RWPE1 (cell line): ENCODE measurements around the gene ZNF491.
"Not testable (repeated sequence)": the region's sequence is repeated elsewhere in the genome, so short reads cannot be mapped to it uniquely, and the experiment has no call there.

Experiments used
- CTCF ChIA-PET: fragments of 350-600 bp; sonication (Branson Sonifier 250); formaldehyde crosslinking; extraction: SDS; loops from one replicate; lab custom pipeline; 2021; lab: Yijun Ruan, JAX
- POLR2A ChIA-PET: fragments of 400-600 bp; formaldehyde crosslinking; extraction: SDS; loops from one replicate; lab custom pipeline; 2020; ENCODE audit warnings: antibody characterized with exemption; ENCODE audit not compliant: low non-redundant PET; lab: Yijun Ruan, JAX
- DNase-seq: peaks from one replicate; pipeline ENCODE4 v3.0.0; 2012; ENCODE audit warnings: low spot score
- H3K27ac ChIP-seq: fragments of 450-650 bp; 2 replicates; pipeline ENCODE4 v1.5.1; 2017
- TF ChIP-seq, protein P1 (sequence below): fragments of 450-650 bp; conservative IDR thresholded peaks from 2 replicates; pipeline ENCODE4 v1.5.1; 2017; ENCODE audit warnings: low read depth, mild to moderate bottlenecking

Gene ZNF491

GRCh38 chr19:11821474-11822109 lies 23.3 kb downstream of the ZNF491 start:
- H3K27ac ChIP-seq, result no peak overlapping the region
- DNase-seq, result no peak
- CTCF ChIA-PET, result no interaction called here
- POLR2A ChIA-PET, result no interaction called here
- TF ChIP-seq, protein P1, sequence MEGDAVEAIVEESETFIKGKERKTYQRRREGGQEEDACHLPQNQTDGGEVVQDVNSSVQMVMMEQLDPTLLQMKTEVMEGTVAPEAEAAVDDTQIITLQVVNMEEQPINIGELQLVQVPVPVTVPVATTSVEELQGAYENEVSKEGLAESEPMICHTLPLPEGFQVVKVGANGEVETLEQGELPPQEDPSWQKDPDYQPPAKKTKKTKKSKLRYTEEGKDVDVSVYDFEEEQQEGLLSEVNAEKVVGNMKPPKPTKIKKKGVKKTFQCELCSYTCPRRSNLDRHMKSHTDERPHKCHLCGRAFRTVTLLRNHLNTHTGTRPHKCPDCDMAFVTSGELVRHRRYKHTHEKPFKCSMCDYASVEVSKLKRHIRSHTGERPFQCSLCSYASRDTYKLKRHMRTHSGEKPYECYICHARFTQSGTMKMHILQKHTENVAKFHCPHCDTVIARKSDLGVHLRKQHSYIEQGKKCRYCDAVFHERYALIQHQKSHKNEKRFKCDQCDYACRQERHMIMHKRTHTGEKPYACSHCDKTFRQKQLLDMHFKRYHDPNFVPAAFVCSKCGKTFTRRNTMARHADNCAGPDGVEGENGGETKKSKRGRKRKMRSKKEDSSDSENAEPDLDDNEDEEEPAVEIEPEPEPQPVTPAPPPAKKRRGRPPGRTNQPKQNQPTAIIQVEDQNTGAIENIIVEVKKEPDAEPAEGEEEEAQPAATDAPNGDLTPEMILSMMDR, result no peak

DNA sequence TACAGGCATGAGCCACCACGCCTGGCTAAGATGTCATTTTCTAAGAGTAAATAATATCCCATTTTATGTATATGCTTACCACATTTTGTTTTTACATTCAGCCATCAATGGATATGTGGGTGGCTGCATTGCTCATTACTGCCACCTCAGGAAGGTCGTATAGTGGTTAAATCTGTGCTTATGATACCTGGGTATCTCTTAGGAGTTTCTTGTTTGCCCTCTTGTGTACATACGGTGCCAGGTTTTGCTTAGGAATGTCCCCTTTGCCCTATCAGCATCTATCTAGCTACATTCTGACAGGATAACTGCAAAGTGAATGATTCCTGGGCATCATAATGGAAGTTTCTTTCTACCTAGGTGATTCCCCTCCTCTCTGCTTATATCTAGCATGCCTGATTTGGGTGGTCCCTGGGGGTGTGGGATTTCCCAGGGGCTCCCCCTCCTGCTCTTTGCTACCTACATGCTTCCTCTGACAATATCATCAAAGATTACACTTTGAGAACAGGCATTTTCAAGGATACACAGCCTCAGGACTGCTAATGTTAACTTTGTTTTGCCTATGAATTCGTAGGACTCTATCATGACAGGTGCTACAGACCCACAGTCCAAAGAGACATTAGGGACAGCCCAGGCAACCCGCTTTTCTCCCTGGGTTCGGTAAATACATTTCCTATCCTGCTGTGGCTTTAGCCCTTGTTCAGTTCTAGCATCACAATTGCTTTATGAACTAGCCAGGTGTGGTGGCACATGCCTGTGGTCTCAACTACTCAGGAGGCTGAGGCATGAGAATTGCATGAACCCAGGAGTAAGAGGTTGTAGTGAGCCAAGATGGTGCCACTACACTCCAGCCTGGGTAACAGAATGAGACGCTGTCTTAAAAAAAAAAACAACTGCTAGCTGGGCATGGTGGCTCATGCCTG lies 30.9 kb downstream of the ZNF491 start:
- POLR2A ChIA-PET, DNase-seq, CTCF ChIA-PET, H3K27ac ChIP-seq: not testable (repeated sequence)

GRCh38 chr19:11832253-11832912 lies 34.1 kb downstream of the ZNF491 start:
- H3K27ac ChIP-seq, result no peak overlapping the region
- ChIA-PET CTCF (no interaction called here), POLR2A (no interaction called here)
- TF ChIP-seq, protein P1, result no peak
- no peak for DNase-seq

DNA sequence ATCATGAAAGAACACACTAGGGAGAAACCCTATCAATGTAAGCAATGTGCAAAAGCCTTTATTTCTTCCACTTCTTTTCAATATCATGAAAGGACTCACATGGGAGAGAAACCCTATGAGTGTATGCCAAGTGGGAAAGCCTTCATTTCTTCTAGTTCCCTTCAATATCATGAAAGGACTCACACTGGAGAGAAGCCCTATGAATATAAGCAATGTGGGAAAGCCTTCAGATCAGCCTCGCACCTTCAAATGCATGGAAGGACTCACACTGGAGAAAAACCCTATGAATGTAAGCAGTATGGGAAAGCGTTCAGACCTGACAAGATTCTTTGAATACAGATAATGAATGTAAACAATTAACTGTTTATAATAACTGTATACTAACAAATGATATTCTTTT lies 35.2 kb downstream of the ZNF491 start:
- POLR2A ChIA-PET, result no interaction called here
- TF ChIP-seq, protein P1, result no peak
- DNase-seq, result no peak
- CTCF ChIA-PET, result interaction anchor here (0.6 kb wide), 1 partner anchor 24 kb away, joined by 4 read pairs; no protein-coding TSS in a partner anchor
- H3K27ac ChIP-seq, result no peak overlapping the region

GRCh38 chr19:11835626-11836066 lies 37.3 kb downstream of the ZNF491 start:
- POLR2A ChIA-PET, result interaction anchor here (0.7 kb wide), 1 partner anchor 436 kb away, joined by 8 read pairs; no protein-coding TSS in a partner anchor
- CTCF ChIA-PET, result not testable (repeated sequence)

DNA sequence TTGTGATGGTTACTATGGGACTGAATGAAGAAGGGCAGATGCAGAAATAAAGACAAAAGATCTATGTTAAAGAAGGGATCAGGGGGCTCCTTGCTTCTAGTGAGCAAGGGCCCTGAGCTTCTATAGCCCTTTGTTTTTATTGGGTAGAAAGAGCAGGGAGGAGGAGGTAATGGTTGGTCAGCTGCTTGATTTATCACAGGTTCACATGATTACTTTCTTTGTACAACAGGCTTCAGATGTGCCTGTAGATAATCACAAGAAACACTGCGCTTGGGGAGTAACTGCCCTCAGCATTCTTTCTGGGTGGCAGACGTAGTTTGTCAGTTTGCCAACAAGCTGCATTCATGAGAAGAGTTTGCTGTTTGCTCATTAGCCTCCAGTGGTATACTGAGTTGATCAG lies 45.4 kb downstream of the ZNF491 start:
- ChIA-PET CTCF (interaction anchor here (0.6 kb wide), 1 partner anchor 8 kb away, joined by 3 read pairs; no protein-coding TSS in a partner anchor), POLR2A (no interaction called here)

More at GRCh38 chr19:11835626-11836066, 37.3 kb downstream of the ZNF491 start:
- not testable (repeated sequence) for H3K27ac ChIP-seq, DNase-seq

DNA sequence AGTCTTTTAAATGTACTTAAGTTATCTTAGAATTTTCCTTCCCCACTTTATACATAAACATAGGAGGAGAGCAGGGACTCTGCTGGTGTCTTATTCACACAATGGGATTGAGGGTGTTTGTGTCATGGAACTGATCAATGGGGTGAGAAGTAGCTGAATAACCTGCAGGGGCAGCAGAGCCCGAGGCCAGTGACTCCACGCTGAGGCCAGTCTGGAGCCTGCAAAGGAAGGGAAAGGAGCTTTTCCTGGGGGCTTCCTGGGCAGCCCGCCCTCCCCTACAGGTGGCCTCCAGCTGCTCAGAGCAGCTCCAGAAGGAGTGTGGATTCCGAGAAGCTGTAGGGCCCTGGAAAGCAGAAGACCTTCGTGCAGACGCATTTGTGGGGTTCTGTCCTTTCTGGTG lies 49.3 kb downstream of the ZNF491 start:
- CTCF ChIA-PET, result interaction anchor here (0.6 to 0.9 kb wide), 2 partner anchors 9 to 10 kb away, joined by 4 read pairs; no protein-coding TSS in a partner anchor
- H3K27ac ChIP-seq, POLR2A ChIA-PET, DNase-seq: not testable (repeated sequence)

More for the DNA sequence above, 45.4 kb downstream of the ZNF491 start:
- TF ChIP-seq, protein P1, result no peak
- DNase-seq, result no peak
- no peak overlapping the region for H3K27ac ChIP-seq
